HG03280 (cell line): ENCODE results near the gene CREB3L2.
"Not testable (repeated sequence)": the region's sequence is repeated elsewhere in the genome, so short reads cannot be mapped to it uniquely, and the experiment has no call there.

Source experiments
- ATAC-seq: cut with Tn5 transposase; IDR thresholded peaks from one replicate; pipeline ENCODE4 v1.9.1; 2021; ENCODE audit warnings: mild to moderate bottlenecking, moderate library complexity; ENCODE audit not compliant: unreplicated experiment

CREB3L2 gene

DNA sequence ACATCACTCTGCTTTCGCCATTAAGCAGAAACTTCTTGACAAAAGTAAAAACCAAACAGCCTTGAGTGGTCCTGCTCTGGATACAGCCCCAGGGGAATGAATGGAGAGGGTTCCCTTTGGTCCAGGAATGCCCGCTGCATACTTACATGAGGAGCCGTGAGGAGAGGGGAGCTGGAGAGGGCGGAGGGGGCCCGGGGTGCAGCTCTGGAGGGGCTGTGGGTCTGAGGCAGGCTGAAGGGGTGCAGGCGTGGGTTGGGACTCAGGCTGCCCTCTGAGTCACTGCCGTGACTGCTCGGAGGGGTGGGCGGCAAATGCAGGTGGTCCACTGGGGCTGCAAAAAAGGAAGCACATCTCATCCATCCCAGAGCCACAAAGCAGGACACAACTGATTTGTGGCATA, 93.8 kb downstream of the CREB3L2 start:
- ATAC-seq, result no peak

DNA sequence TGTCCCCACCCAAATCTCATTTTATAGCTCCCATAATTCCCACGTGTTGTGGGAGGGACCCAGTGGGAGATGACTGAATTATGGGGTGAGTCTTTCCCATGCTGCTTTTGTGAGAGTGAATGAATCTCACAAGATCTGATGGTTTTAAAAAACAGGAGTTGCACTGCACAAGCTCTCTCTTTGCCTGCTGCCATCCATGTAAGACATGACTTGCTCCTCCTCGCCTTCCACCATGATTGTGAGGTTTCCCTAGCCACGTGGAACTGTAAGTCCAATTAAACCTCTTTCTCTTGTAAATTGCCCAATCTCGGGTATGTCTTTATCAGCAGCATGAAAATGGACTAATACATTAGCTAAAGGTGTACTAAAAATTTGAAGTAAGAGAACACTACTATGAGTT, 95.2 kb downstream of the CREB3L2 start:
- ATAC-seq, result not testable (repeated sequence)

DNA sequence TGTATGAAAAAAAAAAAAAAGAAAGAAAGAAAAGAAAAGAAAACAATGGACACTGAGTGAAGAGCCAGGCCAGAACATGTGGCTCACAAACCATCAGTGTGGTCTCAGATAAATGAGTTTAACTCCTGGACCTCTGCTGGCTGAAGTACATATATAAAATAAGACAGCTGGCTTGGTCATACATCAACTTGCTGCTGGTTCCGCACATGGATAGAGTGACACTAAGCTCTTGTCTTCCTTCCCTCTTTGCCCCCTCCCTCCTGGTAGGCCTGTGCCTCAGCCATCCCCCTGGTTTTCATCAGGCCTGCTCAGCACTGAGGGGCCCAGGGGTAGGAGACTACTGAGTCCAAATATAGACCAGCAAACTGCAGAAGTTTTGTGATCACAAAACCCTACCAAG, 97.1 kb downstream of the CREB3L2 start:
- no peak for ATAC-seq

DNA sequence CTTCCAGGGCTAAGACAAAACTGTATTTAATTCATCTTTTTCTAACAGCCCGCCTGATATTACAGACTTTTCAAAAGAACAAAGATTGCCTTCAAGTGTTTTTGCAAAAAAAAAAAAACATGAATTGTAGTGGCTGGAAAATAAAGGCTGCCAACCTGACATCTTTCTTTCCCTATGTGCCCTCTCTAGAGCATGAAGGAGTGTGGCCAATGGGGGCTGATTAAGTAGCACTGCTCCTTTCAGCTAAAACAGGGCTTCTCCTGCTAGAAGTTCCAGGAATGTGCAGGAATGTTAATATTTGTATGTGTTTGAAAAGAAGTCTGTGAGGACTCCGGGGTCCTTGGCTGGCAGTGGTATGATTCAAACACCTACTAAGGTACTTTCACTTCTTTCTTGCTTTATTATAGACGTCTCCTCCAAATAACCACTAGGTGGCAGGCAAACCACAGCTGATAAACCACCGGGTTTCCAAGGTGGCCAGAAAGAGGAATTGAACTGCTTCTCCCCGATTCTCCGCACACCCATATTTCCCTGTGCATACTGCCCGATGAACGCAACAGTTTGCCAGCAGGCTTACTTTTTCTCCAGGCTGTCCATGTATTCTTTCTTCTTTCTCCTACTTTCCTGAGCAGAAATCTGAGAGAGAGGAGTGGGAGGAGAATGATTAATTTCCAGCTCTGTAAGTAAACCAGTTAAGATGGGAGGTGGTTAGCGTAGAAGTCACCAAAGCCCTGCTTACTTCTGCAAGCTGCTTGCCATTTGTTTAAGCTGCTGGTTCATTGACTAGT, 98.3 kb downstream of the CREB3L2 start:
- peak; percentile 78 for ATAC-seq

DNA sequence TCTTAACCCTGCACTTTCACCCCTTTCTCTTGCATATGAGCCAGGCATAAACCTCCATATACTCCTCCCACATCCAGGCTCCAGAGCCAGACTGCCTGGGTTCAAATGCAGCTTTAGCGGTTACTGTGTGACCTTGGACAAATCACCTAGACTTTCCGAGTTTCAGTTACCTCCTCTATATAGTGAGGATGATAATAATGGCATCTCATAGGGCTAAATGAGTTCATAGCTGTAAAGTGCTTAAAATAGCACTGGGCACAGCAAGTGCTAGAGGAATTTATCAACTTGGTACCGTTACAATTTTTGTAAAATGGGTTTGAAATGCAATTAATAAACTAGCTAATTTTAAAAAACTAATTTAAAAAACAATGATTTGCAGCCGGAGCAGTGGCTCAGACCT, 101.7 kb downstream of the CREB3L2 start:
- ATAC-seq, result no peak

DNA sequence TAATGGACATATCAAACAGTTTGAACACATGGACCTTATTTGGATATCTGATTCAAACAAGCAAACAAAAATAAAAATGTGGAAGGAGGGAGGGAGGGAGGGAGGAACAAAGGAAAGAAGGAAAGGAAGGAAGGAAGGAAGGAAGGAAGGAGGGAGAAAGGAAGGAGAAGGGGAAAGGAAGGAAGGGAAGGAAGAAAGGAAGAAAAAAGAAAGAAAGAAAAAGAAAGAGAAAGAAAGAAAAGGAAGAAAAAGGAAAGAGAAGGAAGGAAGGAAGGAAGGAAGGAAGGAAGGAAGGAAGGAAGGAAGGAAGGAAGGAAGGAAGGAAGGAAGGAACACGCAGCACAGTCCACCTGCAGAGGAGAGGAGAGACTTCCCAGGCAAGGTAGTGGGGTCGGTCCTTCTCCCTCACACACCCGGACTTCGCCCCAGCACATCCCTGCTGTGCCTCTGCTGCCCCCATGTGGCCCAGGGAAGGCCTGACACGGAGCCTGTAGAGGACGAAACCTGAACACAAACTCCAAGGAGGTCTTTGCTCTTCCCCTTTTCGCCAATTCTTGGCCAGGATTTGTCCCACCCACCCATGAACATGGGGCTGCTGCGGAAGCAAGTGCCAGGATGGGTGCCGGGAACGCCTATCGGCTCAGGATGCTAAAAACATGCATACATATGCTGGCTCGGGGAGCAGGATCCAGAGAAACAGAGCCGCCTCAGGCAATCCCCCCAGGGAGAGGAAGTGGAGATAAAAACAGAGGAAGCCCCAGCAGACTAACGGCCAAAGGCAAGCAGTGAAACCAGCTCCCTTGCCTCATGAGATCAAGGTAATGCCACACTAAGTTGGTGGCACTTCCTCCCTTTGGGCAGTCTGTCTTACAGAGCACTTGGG, 102.8 kb downstream of the CREB3L2 start:
- ATAC-seq, result peak; percentile 63

DNA sequence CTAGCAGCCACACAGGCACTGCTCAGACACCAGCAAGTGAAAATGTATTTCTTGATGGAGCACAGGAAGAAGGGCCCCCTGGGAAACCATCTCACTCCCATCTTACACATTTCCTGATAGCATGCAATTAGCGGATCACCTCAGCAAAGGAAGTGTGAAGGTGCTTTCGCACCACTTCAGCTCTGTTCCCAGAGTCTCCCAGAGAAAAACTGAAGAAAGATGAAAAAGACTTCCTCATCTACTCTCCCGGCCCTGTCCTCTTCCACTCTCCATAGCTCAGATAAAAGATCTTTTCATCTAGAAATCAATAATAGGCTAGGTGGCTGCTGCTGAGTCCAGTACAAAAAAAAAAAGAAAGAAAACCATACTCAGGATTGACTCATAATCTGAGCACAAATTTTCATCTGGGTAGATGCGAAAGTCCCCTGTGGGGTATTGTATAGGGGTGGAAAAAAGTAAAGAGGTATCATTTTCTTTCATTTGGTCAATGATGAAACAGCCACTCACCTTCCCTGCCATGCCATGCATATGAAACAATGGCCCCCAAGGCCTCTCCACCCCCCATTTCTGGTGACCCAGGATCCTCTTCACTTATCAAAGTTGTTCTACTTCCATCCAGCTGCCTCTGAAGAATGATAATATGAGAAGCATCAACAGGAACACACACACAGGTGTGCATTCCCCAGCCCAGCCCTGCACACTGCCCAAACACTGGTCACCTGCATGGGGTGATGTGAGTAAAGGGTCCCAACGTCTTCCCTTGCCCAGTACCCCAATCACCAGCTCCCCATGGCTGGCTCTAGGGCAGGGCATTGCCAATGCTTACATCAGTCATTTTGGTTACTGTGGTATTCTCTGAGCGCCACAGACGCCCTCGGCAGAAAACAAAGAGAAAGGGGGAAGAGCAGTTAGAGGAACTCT, 106.3 kb downstream of the CREB3L2 start:
- peak; percentile 67 for ATAC-seq

DNA sequence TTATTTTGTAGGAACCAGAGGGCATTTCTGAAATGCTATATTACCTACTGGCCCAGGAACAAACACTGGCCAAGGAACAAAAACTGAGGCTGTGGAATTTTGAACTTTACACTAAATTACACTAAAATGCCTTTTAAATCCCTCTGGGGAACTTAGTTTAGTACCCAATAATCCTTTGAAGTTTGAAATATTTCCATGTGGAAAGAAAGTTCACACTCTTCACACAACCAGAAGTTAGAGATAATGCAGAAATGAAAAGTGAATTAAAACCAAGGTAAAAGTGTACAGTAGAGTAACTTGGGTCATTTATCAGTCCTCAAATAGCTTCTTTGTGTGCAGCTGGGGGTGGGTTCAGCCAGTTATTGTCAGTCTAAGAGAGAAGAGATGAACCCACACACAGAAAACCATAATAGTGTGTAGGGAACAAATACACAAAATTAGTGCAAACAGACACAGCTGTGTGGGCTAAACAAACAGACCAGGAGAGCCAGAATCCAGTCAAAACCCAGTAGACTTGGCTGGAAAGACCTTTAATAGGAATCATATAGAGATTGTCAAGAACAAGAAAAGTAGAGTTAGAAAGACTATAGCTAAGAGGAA, 108.6 kb downstream of the CREB3L2 start:
- no peak for ATAC-seq

DNA sequence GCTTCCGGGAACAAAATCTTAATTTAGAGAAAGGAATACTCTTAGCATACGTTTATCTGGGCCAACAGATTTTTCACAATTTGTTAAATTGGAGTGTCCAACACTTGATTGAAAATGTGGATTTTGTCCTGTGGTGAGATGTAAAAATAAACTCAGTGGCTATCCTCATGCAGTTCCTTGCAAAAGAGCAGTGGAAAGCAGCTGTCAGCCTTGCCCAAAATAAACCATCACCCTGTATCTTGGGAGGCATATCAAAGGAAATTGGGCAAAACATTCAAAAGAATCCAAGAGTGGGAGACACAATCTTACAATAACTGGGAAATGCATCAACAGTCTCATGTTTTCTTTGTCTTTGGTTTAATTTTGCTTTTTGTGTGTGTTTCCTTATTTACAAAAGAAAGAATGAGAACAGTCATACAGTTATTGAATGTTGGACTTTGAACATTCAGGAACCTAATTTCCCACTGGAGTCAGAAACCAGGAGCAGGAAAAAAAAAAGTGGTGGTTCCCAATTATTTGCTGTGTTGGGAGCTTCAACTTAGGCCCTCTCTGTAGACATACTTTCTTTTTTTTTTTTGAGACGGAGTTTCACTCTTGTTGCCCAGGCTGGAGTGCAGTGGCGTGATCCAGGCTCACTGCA, 110.8 kb downstream of the CREB3L2 start:
- no peak for ATAC-seq

DNA sequence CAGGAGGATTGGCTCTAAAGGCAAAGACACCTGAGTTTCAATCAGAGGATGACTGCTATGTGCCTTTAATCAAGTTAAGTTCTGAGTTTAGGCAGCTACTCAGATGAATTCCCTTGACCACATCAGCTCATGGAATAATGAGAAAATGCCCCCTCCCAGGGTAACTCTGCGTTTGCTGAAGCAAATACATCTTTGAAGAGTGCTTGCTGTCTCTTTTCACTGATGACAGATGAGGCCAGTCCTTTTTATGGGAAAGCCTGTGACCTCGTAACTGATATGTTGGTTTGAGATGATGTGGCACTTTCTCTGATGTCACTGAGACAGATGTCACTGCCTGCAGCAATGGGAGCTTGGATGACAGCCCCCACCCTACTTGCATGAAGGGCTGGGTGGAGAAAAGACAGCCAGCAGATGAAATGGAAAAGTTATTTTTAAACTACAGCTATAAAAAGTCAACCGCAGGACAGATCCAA, 111.4 kb downstream of the CREB3L2 start:
- no peak for ATAC-seq

DNA sequence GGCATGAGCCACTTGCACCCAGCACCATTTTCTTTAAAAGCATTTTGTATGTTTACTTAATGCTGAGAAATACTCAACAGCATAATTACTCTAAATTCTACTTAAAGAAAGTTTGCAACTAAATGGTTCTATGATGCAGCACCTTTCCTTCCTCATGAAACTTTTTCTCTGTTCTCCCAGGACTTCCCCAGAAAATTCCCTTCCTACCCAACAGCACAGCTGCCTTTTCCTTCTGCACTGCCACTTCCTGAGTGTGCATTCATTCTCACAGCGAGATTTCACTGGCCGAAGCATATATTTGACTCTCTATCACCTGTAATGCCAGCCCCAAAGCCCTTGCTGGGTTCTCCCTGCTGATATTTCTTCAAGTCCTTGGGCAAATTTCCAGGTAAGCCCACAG, 113.6 kb downstream of the CREB3L2 start:
- no peak for ATAC-seq

DNA sequence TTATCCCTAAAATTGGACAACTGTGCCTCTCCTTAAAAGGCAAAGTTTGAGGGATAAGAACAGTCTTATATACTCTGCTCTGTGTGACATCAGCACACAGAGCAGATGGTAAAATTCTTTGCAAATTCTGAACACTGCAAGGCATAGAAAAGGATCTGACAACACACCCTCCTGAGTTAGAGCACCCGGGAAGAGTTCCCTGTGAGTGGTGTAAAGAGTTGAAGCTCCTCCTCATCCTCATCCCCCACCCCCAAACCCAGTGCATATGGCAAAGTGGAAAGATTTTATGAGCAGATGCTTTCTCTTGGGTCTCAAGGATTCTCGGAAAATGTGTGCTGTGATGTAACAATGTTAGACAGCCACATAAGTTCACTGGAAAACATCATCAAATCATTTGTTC, 115.1 kb downstream of the CREB3L2 start:
- ATAC-seq, result no peak

DNA sequence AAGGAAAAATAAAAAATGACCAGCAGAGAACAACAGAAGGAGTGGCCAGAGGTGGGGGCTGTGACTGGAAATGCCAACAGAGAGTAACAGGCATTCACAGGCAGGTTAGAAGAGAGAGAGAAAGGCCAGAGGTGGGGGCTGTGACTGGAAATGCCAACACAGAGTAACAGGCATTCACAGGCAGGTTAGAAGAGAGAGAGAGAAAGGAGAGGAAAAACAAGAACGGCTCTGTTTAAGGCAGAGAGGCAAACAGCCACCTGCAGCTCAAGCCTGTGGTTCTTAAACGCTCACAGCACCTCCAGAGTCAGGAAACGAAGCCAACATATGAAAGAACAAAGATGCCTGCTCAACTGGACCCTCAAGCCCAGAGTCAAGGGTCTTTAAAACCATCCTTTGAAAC, 115.6 kb downstream of the CREB3L2 start:
- no peak for ATAC-seq

DNA sequence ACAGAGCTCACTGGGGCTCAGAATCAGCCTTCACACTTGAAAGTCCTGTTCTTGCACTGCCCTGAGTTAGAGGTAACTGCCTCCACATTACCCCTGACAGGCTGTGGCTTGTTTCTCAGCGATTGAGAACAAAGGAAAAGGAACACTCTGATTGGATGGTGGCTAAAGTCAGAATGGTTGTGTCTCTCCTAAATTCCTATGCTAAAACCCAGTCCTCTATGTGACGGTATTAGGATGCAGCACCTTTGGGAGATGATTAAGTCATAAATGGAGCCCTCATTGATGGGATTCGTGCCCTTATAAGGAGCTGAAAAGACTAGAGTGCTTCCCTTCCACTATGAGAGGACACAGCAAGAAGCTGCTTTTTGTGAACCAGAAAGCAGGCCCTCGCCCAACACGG, 116.2 kb downstream of the CREB3L2 start:
- ATAC-seq, result no peak

DNA sequence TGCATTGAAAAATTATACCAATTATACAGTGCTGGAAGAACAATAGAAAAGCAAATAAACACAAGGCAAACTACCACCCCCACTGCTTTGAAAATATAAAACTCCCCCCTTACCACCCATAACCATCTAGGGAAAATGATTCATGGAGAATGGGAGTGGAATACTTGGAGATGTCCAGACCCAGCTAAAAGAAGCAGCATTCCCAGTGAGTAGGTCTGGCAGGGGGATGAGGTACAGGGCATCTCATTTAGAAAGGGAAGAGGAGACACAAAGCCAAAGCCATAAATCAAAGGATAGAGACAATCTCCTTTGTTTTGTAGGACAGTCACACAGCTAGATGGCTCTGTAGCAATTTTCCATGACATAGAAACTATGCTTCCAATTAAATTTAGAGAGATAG, 119.1 kb downstream of the CREB3L2 start:
- no peak for ATAC-seq

DNA sequence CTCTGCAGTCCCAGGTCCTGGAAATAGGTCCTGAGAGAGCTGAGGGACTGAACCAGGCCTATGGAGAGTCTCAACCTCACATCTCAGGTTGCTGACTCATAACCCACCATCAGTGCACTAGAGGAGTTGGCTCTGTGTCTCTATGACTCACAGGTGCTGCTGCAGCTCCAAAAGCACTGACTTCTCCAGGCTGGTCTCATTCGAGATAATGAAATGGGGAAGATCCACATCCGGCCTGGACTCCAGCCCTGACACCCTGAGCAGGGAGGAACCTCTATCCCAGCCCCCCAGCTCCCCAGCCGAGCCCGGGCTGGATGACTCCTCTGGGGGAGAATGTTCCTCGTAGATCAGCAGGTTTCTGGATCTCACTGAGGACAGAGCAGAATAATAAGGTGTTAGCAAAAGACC, 119.6 kb downstream of the CREB3L2 start:
- peak; percentile 75 for ATAC-seq

DNA sequence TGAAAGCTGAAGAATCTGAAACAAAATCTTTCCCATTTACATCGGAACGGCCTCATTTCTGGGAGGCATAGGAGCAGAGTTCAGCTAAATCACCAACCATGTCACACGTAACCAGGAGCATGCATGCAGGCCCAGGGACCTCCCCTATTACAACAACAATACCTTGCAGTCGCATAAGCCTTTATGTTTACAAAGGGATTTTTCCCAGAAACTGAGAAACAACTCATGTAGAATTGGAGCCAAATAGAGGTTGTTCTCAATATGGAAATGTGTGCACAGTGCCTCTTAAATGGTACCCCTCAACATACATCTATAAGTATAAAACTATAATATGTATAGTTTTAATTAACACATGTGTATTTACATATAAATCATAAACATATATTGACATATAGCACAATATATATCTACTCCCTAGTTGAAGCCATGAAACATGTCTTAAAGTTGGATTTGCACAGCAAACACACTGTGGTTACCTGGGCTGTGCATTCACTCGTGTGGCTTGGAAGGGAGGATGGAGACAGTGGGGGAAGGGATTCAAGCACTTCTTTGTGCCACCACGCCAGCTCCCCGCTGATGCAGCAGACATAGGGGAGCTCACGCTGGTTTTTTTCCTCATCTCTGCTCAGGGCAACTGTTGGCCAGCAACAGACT, 120.2 kb downstream of the CREB3L2 start:
- ATAC-seq, result no peak

DNA sequence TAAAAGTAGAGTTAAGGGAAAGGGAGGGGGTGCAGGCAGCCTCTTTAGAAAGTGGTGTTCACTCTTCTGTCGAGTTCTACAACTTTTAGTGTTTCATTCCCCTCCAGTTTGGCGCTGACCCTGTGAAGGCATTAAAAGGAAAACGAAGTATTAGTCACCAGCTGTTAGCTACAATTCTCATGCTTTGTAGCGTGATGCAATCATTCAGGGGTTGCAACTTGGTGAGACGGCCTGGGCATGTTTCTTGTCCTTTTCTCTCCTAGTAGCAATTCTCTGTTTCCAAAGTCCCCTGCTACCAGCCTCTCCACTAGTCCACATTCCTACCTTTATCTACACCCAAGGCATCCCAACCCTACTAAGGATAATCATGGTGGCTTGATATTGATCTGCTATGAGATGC, 121.5 kb downstream of the CREB3L2 start:
- no peak for ATAC-seq

DNA sequence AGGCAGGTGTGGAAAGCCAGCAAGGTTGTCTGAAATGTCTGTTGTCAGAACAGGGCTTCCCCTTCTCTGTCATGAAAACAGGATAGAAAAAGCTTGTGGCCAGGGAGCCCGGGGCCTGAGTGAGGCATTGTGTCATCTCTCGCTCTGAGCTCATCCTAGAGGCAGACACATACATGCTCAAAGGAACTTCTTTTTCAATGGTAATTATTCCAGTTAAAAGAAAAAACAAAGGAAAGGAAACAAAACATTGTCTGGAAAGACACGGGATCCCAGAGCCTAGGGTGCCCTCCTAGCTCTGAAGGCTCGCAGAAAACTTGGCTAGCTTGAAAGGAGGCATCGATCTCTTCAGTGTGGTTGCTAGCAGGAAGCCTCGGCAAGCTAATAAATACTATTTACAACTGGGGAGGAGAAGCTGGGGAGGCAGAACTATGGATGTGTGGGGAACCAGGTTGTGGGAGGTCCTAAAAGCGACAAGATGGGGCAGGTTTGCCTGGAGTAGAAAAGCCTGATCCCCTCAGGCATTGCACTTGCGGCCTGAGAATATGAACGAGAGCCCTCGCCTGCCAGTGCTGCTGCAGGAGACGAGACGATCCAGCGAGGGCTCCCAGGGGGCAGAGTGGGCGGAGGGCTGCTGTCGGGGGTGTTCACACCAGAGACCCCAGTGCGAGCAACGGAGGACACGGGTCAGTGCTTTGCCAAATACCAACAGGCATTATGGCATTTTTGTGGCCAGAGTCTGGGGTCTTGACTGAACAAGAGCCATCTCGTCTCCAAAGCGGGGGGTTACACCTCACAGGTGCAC, 122.3 kb downstream of the CREB3L2 start:
- no peak for ATAC-seq
